ENCODE measurements around the gene PSMD1.
"Not testable (repeated sequence)": the region's sequence is repeated elsewhere in the genome, so short reads cannot be mapped to it uniquely, and the experiment has no call there.

The PSMD1 gene

DNA sequence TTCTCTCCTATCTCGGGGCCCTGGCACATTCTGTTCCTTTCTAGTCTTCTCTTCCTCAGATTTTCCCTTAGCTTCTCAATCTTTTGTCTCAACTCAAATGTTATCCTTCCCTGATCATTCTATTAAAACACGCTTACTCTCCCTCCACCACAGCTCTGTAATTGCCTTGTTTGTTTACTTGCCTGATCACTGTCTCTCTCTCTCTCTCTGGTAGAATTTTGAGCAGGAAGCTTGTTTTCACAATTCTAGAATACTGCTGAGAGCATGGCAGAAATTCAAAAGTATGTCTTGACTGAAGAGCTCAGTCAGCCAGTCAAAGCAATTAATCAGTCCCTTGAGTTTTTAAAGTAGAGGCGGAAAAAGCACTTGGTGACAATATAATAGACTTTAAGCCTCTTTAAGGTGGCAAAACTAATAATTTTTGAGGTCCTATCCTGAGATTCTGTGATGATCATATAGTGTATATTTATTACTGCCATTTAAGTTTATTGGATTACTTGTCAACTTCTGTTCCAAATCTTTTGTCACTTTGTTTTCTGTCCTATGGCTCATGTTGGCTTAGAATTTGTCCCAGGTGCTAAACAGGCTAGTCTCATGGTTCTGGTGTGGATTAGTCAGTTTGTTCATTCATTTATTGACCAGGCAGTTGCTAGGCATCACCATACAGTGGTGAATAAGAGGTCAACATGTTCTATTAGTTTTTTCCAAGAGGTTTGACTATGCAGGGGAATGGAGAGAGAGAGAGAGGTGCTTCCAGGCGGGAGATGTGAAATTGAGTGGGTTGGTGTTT, 2.3 kb downstream of the PSMD1 start:
- DNase-seq = no peak

DNA sequence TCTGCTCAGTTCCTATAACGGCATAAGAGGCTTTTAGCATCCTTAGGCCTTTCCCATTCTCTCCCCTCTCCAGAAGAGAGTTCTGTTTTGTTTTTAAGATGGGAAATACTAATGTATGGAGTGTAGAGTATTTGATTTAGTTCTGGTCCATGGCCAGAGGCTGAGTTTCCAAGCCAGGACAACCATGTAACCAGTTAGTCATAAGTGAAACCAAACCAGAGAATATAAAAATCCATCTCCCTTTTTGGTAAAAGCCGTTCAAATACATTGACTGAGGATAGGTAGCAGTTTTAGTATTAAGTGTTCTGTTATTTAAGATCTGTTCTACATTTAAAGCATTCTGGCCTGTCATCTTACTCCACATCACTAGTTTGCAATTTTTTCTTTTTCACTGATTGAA, 3.1 kb downstream of the PSMD1 start:
- DNase-seq = no peak

- DNase-seq = no peak
These were observed 6.1 kb downstream of the PSMD1 start for GRCh38 chr2:231062776-231063175.

DNA sequence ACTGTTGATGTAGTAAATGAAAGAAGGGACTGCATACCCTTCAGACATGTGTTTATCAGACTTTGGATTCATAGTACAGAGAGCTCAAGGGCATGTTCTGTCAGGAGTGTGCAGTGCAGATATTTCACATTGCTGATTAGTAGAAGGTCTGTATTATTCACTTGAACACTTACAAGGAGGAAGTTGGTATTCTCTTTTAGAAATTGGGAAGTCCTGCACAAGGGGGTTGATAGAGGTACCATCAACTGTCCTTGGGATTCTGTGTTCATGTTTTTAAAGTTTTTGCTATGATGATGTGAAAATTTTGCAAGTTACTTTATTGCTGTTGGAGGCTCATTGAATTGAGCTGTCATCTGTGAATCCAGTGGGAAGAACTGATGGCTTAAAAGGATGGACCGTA, 6.7 kb downstream of the PSMD1 start:
- no peak for DNase-seq

DNA sequence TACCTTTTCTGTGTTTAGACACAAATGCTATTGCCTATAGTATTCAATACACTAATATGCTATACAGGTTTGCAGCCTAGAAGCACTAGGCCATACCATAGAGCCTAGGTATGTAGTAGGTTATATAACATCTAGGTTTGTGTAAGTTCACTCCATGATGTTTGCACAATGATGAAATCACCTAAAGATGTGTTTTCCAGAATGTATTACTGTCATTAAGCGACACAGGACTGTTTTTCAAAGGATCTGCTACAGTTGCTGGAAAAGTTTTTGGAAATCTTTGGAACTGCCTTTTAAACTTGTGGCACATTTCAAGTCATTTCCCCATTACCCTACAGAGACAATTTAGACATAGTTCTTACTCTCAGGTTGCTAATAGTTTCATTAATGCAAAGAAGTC, 9.3 kb downstream of the PSMD1 start:
- no peak for DNase-seq

GRCh38 chr2:231067531-231067930, 10.9 kb downstream of the PSMD1 start:
- not testable (repeated sequence) for DNase-seq

DNA sequence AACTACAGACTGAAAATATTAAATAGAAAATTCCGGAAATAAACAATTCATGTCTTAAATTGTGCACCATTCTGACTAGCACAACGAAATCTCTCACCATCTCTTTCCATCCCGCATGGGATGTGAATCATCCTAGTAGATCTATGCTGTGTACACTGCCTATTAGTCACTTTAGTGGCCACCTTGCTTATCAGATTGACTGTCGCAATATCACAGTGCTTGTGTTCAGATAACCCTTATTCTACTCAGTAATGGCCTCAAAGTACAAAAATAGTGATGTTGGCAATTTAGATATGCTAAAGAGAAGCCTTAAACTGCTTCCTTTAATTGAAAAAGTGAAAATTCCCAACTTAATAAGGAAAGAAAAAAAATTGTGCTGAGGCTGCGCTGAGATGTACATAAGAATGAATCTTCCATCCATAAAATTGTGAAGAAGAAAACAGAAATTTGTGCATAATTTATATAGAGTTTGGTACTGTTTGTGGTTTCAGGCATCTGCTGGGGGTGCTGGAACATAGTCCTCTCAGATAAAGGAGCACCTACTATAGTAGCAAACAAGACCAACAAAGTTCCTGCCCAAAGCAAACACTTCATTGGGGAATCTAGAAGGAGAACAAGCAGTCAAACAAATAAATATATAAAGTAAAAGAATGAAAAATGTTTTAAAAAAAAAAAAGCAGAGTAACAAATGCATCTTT, 12.0 kb downstream of the PSMD1 start:
- no peak for DNase-seq

DNA sequence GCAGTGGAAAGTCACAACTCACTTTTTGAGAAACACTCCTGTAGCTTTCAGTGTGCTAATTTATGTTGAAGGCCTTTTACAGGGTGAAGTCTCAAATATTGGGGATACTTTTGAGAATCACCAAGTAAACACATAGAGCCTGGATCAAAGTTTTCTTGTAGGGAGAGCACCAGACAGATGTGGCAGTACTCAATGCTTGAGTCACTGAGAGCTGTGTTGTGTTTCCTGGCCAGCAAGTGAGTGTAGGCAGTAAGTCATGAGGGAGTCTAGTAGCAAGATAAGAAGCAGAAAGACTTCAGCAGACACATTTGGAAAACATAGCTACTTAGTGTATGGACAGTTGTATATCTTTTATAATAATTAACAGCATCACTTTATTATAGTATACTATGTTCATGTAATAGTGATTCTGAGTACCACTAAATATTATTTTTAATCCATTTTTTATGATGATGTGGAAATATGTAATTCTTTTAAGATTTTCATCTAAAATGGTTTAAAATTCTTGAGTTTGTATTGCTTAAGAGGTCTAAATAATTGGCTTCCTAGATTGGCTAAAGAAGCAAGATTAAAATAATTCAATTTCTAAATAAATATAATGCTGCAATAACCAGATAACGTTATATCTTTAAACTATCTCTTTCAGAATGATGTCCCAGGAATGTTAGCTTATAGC, 12.8 kb downstream of the PSMD1 start:
- no peak for DNase-seq

DNA sequence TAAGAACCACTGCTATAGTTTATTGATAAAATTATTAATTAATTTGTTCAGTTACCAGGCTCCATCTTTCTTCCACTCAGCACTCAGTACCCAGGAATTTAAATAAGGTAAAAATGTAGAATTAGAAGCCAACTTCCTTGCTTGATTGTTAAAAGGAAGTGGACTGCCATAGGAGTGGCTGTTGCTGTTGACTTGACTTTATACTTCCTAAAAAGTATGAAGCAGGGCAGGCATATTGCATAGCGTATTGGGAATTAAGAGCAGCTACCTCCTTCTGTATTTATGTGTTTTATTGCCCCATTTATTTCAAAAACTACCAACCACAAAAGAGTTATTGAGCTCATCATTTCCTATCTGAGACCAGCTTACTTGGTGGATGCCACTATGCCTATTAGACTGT, 27.9 kb downstream of the PSMD1 start:
- DNase-seq = no peak

GRCh38 chr2:231088754-231089153, 32.1 kb downstream of the PSMD1 start:
- DNase-seq = no peak

GRCh38 chr2:231093933-231094332, 37.3 kb downstream of the PSMD1 start:
- no peak for DNase-seq

DNA sequence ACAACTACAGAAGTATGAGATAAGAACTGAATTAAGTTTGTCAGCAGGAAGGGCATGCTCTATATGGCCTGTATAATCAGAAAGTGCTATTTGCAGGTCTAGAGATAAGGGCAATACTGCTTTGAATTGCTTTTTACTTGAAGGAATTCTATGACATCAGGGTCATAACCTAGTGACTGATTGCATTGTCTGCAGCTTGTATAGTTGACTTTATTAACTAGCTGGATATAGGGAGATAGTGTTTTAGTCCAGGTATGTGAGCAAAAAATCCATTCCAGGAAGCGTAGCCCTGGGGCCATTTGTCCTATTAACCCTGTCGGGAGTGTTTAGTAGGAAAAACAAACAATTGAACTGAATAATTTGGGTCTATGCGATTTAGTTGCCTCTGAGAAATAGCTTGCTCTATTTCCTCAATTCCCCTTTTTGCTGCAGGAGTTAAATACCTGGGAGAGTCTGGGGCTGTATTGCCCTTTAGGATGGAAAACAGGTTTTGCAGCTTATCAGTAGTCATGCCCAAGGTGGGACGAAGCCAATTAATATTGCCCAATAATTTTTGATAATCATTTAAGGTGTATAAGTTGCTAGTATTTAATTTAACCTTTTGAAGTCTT, 38.2 kb downstream of the PSMD1 start:
- no peak for DNase-seq

DNA sequence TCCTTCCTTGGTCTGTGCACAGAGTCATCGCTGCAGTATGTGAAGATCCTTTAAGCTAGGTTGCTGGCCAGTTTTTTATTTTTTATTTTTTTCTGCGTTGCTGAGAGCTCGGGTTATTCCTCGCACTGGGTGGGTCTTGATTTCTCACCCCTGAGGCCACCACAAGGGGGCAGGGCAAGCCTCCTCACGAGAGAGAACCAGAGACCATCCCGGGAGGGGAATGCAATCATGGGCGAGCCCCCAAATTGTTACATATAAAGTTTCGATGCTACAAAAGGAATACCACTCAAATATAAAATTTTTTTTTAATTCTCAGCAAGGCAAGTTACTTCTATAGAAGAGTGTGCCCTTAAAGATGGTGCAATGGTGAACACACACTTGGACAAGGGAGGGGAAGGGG, 43.3 kb downstream of the PSMD1 start:
- DNase-seq = no peak

DNA sequence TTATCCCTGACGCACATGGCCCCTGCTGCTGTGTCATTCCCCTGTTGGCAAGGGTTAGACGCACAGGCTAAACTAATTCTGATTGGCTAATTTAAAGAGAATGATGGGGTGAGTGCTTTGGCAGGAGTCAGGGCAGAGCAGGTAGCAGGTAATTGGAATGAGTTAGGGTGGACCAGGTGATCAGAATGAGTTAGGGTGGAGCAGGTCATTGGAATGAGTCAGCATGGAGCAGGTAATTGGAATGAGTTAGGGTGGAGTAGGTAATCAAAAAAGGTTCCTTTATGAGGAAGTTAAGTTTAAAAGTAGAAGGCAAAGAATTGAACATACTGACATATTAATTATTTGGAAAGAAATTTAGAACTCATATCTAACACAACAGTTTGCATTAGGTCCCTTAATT, 43.7 kb downstream of the PSMD1 start:
- not testable (repeated sequence) for DNase-seq

DNA sequence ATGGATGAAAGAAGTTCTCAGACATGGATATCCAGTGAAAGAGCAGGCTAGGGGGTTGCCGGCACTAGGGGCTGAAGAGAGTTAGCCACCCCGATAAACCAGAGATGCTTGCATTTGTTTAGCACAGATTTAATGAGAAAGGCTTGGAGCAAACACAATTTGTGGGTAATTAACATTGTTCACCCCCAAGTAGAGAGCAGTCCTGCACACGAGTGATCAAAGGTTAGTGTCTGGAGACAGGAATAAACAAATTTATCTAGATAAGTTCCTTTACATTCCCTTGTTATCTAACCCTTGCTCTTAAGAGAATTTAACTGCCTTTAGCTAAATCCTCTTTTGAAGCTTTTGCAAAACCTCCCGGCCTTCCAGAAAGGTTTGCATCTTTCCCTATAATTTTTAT, 44.3 kb downstream of the PSMD1 start:
- DNase-seq = no peak

GRCh38 chr2:231102772-231103171, 46.1 kb downstream of the PSMD1 start:
- no peak for DNase-seq

DNA sequence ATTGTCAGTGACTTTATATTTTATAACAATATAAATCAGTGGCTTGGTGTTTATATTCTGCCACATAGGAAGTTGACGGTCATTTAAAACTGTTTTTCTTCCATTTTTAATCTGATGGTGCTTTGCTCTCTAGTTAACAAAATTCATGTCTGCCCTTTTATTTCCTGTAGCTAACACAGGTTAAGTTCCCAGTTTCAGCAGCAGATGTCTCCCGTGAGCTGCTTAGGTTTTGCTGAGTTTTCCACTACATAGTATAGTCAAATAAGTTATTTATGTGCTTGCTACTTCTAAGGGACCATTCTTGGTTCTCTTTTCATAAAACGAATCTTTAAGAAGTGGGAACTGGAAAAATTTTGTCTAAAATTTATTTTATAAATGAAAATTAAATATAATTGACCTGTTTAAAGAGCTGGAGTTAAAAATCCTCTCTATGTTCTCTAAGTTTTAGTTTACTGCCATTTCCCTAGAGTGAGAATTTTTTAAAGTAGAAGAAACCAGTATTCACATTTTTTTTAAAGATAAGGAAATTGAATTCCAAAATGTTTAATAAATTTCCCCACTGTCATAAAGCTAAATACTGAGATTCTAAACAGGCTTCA, 47.5 kb downstream of the PSMD1 start:
- no peak for DNase-seq

- no peak for DNase-seq
These were observed 53.9 kb downstream of the PSMD1 start for GRCh38 chr2:231110551-231110950.

DNA sequence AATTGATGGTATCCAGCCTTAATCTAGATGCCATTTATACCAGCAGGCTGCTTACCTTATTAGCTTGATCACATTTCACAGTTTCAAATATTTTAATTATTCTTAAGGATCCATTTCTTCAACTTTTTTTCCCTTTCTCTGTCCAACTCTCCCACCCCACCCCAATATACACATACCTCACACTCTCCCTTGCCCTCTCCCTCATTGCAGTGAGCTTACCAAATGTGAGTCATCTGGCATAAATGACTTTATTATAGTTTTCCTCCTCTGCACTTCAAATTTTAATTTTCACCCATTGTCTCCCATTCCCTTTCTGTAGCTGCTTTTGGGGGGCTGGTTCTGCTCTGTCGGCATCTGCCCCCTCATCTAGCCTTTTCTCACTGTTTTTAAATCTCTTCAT, 55.3 kb downstream of the PSMD1 start:
- DNase-seq = no peak

DNA sequence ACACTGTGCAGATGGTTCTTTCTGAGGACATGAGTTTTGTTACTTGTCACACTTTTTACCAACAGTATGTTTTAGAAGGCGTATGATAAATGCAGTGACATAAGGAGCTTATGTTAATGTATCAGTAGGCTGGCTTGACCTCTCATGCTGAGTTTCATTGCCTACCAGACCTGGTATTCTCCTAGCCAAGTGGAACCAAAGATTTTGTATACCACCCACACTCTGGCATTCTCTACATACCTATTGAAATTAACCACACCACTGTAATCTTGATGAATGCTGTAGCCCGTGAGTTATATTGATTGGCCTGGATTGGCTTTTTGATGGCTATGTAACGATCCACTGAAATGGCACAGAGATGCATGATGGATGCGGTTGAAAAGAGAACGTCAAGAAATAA, 56.8 kb downstream of the PSMD1 start:
- no peak for DNase-seq

- DNase-seq = no peak
These were observed 59.0 kb downstream of the PSMD1 start for GRCh38 chr2:231115651-231116050.

DNA sequence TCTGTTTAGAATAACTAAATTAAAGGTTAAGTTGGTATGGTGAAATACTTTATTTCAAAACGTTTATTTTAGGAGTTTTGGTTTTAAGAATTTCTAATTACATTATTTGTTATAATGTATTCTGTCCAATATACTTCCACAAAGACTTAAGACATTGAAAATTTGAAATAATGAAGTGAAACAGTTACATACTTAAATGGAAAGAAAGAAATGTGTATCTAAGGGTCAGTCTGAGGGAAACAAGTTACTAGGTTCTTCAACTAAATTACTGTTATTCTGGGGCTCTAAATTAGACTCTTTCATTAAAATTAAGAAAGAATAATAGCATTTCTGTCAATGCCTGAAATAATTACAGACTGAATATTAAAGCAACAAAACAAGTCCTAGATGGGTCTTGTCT, 60.5 kb downstream of the PSMD1 start:
- DNase-seq = no peak

DNA sequence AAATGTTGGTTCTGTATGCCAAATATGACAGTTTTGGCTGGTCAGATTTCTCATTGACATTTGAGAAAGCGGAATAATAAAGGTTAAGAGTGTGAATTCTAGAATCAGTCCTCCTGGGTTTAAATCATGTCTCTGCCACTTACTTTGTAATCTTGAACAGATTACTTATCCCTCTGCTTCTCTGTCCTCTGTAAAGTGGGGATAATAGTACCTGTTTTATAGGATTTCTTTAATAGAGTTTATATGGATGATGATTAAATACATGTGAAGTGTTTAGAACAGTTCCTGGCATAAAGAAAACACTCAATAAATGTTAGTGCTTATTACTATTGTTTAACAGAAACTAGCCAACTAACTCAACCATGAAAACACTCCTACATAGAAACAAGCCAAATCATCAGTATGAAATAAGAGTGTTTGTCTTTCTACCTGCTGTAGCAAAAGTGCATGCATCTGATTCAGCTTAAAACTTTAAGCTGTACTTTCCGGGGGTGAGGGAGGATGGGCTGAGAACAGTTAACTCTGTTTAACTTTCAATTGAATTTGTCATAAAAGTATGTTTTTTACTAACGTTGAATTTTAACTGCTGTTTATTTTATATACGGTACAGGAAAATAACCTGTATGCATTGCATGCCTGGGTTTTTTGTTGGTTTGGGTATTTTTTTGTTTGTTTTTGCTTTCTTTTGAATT, 61.4 kb downstream of the PSMD1 start:
- DNase-seq = no peak

Measured in NCI-H1930 (cell line).